ENCODE measurements around the gene WDR82. TPM values are rescaled to one million over a fixed set of nuclear protein-coding genes. Genes with fewer than 3 reads are reported as not detected.

Gene WDR82
- total and polyA plus RNA-seq, 9 of the 15 experiments (the other 6 are each of a cell fraction or from before 2014, with no cell fraction given): 6.4 to 62.9 (median 37.1) TPM

- Histone ChIP-seq H3K79me2 (ENCODE audit: control insufficient read depth, insufficient read depth, low read length) (no peaks in the 10 kb centered on the region), H2AFZ (ENCODE audit: low read depth, low read length) (no peak overlapping the region), H3K4me2 (ENCODE audit: insufficient read depth, low read length) (no peak overlapping the region), H4K20me1 (replicated peaks; ENCODE audit: control insufficient read depth, insufficient read depth, low read length) (no peaks in the 10 kb centered on the region), H3K4me1 (replicated peaks in 1 of 2; ENCODE audit: control insufficient read depth in 2 of 2, insufficient read depth in 2 of 2, low read length in 2 of 2) (peaks cover 0 to 15% of the 10 kb centered on the region in 2 experiments; a peak in 3 of 5 replicates), H3K4me3 (no peak overlapping the region), H3K27ac (ENCODE audit: extremely low read depth, low read depth, low read length) (no peak overlapping the region), H3K9me1 (ENCODE audit: control insufficient read depth, insufficient read depth, low read length) (no peaks in the 10 kb centered on the region), H3K9me3 (replicated peaks; ENCODE audit: control insufficient read depth, insufficient read depth, low read depth, low read length) (no peaks in the 10 kb centered on the region), H3K36me3 (ENCODE audit: control insufficient read depth, insufficient read depth, low read length) (no peaks in the 10 kb centered on the region), H3K9ac (ENCODE audit: insufficient read depth in 1 of 2, low read depth in 2 of 2, low read length in 2 of 2) (no peak overlapping the region; a peak in 1 of 4 replicates), H3K27me3 (ENCODE audit: control insufficient read depth in 2 of 2, insufficient read depth in 2 of 2, low read length in 2 of 2) (no peaks in the 10 kb centered on the region)
- ATAC-seq (no peak), DNase-seq (ENCODE audit: extremely low read depth in 1 of 4, low spot score in 3 of 4) (no peak), FAIRE-seq (no peak)
- intact Hi-C loops (cut with micrococcal nuclease) (no loop called here), in situ Hi-C loops (cut with MboI) (no loop called here)
- CTCF ChIA-PET (ENCODE audit: low intra/inter-chr PET ratio): no interaction called here
- TF ChIP-seq ETS1 (conservative IDR thresholded peaks at IDR 0.05; ENCODE audit: control insufficient read depth, low read depth, low read length) (no peak), REST (IDR thresholded peaks at IDR 0.05; ENCODE audit: borderline replicate concordance) (peak; percentile 39; the same call in 1 of the 2 replicates), REST (CRISPR knock-in tag; IDR thresholded peaks at IDR 0.05; ENCODE audit: low read depth) (no peak), USF1 (CRISPR knock-in tag; IDR thresholded peaks at IDR 0.05) (no peak), ATF3 (IDR thresholded peaks at IDR 0.05) (peak; percentile 29; the same call in 1 of the 2 replicates), ATF3 (CRISPR knock-in tag; conservative IDR thresholded peaks at IDR 0.05) (no peak), JUND (IDR thresholded peaks at IDR 0.05; ENCODE audit: borderline replicate concordance, low read depth, low read length) (peak; percentile 48; the same call in 1 of the 2 replicates), JUND (tag; IDR thresholded peaks at IDR 0.05; ENCODE audit: borderline replicate concordance, low read depth, low read length) (no peak; the same call in 2 of the 3 replicates)
- WGBS (ENCODE audit: insufficient coverage, low coverage, missing lambda C conversion rate): 63% methylated on average over 3 of the region's 3 CpGs
- BruUV-seq (replicated peaks): no TSS peak
- POLR2A ChIA-PET: no interaction called here
Observed at GRCh38 chr3:52314489-52314888, 36.0 kb upstream of the WDR82 start.
